ENCODE data around the gene CXCL5.

The CXCL5 gene

DNA sequence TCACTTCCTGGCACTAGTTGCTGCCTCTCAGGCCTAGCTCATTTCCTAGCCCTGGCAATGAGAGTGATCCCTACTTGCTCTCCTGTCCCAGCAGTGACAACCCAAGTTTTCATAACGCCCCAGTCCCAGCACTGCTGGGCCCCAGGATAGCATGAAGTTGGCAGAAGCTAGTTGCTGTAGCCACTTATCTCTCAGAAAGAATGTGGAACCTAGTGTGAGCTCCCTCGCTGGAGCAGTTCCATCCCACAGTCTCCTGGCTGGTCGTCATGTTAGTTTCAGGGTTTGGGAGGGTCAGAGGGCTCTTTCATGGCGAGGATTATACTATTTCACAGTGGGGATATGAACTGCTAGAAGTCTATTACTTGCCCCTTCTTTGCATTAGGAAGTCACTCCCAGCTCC is 21.8 kb downstream of the CXCL5 start:
- no peak overlapping the region for H3K27ac ChIP-seq (replicated peaks)
- DNase-seq (ENCODE audit: low read depth in 1 of 2, low spot score in 1 of 2) = no peak
- no peak for TF ChIP-seq POLR2AphosphoS5 (IDR thresholded peaks at IDR 0.05; ENCODE audit: low read depth)
- TF ChIP-seq, protein P1, sequence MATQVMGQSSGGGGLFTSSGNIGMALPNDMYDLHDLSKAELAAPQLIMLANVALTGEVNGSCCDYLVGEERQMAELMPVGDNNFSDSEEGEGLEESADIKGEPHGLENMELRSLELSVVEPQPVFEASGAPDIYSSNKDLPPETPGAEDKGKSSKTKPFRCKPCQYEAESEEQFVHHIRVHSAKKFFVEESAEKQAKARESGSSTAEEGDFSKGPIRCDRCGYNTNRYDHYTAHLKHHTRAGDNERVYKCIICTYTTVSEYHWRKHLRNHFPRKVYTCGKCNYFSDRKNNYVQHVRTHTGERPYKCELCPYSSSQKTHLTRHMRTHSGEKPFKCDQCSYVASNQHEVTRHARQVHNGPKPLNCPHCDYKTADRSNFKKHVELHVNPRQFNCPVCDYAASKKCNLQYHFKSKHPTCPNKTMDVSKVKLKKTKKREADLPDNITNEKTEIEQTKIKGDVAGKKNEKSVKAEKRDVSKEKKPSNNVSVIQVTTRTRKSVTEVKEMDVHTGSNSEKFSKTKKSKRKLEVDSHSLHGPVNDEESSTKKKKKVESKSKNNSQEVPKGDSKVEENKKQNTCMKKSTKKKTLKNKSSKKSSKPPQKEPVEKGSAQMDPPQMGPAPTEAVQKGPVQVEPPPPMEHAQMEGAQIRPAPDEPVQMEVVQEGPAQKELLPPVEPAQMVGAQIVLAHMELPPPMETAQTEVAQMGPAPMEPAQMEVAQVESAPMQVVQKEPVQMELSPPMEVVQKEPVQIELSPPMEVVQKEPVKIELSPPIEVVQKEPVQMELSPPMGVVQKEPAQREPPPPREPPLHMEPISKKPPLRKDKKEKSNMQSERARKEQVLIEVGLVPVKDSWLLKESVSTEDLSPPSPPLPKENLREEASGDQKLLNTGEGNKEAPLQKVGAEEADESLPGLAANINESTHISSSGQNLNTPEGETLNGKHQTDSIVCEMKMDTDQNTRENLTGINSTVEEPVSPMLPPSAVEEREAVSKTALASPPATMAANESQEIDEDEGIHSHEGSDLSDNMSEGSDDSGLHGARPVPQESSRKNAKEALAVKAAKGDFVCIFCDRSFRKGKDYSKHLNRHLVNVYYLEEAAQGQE (IDR thresholded peaks at IDR 0.05; ENCODE audit: insufficient replicate concordance, low read depth) = no peak
- no peak for TF ChIP-seq SPI1 (IDR thresholded peaks at IDR 0.05; ENCODE audit: borderline replicate concordance, low read depth)
- no peak for TF ChIP-seq CTCF (IDR thresholded peaks at IDR 0.05; ENCODE audit: insufficient read depth, low read length)
- TF ChIP-seq GABPA (IDR thresholded peaks at IDR 0.05; ENCODE audit: low read depth) = no peak
- H3K4me3 ChIP-seq (replicated peaks; ENCODE audit: insufficient read depth, low read length) = no peak overlapping the region
- H3K27me3 ChIP-seq (ENCODE audit: insufficient read depth, poor library complexity, severe bottlenecking) = no peaks in the 10 kb centered on the region

- H3K27me3 ChIP-seq (ENCODE audit: insufficient read depth, poor library complexity, severe bottlenecking) = no peaks in the 10 kb centered on the region
- TF ChIP-seq CTCF (IDR thresholded peaks at IDR 0.05; ENCODE audit: insufficient read depth, low read length) (no peak), POLR2AphosphoS5 (IDR thresholded peaks at IDR 0.05; ENCODE audit: low read depth) (no peak), GABPA (IDR thresholded peaks at IDR 0.05; ENCODE audit: low read depth) (no peak), SPI1 (IDR thresholded peaks at IDR 0.05; ENCODE audit: borderline replicate concordance, low read depth) (no peak)
- TF ChIP-seq, protein P1 (IDR thresholded peaks at IDR 0.05; ENCODE audit: insufficient replicate concordance, low read depth) = no peak
- no peak overlapping the region for H3K27ac ChIP-seq (replicated peaks)
- no peak overlapping the region for H3K4me3 ChIP-seq (replicated peaks; ENCODE audit: insufficient read depth, low read length)
- no peak for DNase-seq (ENCODE audit: low read depth in 1 of 2, low spot score in 1 of 2)
These were observed 22.3 kb downstream of the CXCL5 start for GRCh38 chr4:73976217-73976616.

- TF ChIP-seq SPI1 (IDR thresholded peaks at IDR 0.05; ENCODE audit: borderline replicate concordance, low read depth) = no peak
- no peak for TF ChIP-seq CTCF (IDR thresholded peaks at IDR 0.05; ENCODE audit: insufficient read depth, low read length)
- TF ChIP-seq, protein P1 (IDR thresholded peaks at IDR 0.05; ENCODE audit: insufficient replicate concordance, low read depth) = no peak
- no peak for TF ChIP-seq POLR2AphosphoS5 (IDR thresholded peaks at IDR 0.05; ENCODE audit: low read depth)
- TF ChIP-seq GABPA (IDR thresholded peaks at IDR 0.05; ENCODE audit: low read depth) = no peak
- DNase-seq (ENCODE audit: low read depth in 1 of 2, low spot score in 1 of 2) = no peak
- Histone ChIP-seq H3K4me3 (replicated peaks; ENCODE audit: insufficient read depth, low read length) (no peak overlapping the region), H3K27ac (replicated peaks) (no peak overlapping the region), H3K27me3 (ENCODE audit: insufficient read depth, poor library complexity, severe bottlenecking) (no peaks in the 10 kb centered on the region)
These were observed 24.1 kb downstream of the CXCL5 start for GRCh38 chr4:73974352-73974751.
